AG09319 (cell line): ENCODE data around the gene HNMT.

Experiments
- DNase-seq: peaks from one replicate; pipeline ENCODE4 v3.0.0-alpha.2; 2010; ENCODE audit warnings: low read depth; ENCODE audit errors: extremely low read depth
- CTCF ChIP-seq: IDR thresholded peaks from 2 replicates; pipeline ENCODE4 v1.5.1; 2011; ENCODE audit warnings: low read depth, mild to moderate bottlenecking, inconsistent platforms, low read length, moderate library complexity

The HNMT gene

GRCh38 chr2:138012968-138013367 is 48.7 kb downstream of the HNMT start:
- no peak for TF ChIP-seq CTCF
- no peak for DNase-seq

GRCh38 chr2:138013639-138014038 is 49.4 kb downstream of the HNMT start:
- TF ChIP-seq CTCF = no peak
- DNase-seq = no peak

- no peak for TF ChIP-seq CTCF
- DNase-seq = no peak
Measured at GRCh38 chr2:138015494-138015893, 51.2 kb downstream of the HNMT start.

GRCh38 chr2:138016351-138017087 is 52.2 kb downstream of the HNMT start:
- no peak for TF ChIP-seq CTCF
- DNase-seq = no peak

GRCh38 chr2:138017824-138018223 is 53.6 kb downstream of the HNMT start:
- TF ChIP-seq CTCF = no peak
- no peak for DNase-seq

GRCh38 chr2:138018866-138019688 is 54.8 kb downstream of the HNMT start:
- no peak for DNase-seq
- no peak for TF ChIP-seq CTCF

- DNase-seq = no peak
- TF ChIP-seq CTCF = no peak
Measured at GRCh38 chr2:138020432-138020831, 56.2 kb downstream of the HNMT start.
